ENCODE measurements around the gene LRRC8C.

DNA sequence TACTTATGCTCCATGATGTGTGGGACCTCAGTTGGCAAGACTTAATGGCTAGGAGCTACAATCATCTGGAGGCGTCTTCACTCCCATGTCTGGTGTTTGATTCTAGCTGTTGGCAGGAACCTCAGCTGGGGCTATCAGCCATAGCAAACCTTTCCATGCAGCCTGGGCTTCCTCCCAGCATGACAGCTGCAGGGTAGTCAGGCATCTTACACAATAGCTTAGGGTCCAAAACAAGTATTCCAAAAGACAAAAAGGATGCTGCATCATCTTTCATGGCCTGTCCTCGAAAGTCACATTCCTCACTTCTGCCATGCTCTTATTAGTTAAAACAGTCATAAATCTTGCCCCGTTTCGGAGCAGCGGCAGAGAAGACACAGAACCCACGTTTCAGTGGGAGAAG lies 90.9 kb downstream of the LRRC8C start:
- TF ChIP-seq CTCF (IDR thresholded peaks at IDR 0.05) (no peak), POLR2A (IDR thresholded peaks at IDR 0.05) (no peak)

All from right lobe of liver (tissue), 4 donors.